HG03378 (cell line): ENCODE results near the gene DDIT4.
"Not testable (repeated sequence)": the region's sequence is repeated elsewhere in the genome, so short reads cannot be mapped to it uniquely, and the experiment has no call there.

Experiments
- ATAC-seq: cut with Tn5 transposase; IDR thresholded peaks from one replicate; pipeline ENCODE4 v1.9.1; 2021; ENCODE audit warnings: mild to moderate bottlenecking, moderate library complexity; ENCODE audit not compliant: unreplicated experiment

The DDIT4 gene

GRCh38 chr10:72273410-72274212 is at the start of gene DDIT4:
Gene DDIT4, plus strand, starts transcription at chr10:72273924. Its CDS starts 293 bp downstream, at chr10:72274217.
- peak; percentile 82 for ATAC-seq

DNA sequence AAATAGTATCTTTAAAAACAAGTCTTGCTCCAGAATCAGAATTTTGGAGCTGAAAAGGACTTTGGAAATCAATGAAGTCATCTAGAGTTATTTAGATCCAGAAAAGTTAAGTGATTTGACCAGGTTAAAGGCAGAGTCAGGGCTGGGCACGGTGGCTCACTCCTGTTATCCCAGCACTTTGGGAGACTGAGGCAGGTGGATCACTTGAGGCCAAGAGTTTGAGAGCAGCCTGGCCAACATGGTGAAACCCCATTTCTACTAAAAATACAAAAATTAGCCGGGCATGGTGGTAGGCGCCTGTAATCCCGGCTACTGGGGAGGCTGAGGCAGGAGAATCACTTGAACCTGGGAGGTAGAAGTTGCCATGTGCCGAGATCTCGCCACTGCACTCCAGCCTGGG is 49.5 kb upstream of the DDIT4 start:
- not testable (repeated sequence) for ATAC-seq

GRCh38 chr10:72226418-72227027 is 47.2 kb upstream of the DDIT4 start:
- no peak for ATAC-seq

DNA sequence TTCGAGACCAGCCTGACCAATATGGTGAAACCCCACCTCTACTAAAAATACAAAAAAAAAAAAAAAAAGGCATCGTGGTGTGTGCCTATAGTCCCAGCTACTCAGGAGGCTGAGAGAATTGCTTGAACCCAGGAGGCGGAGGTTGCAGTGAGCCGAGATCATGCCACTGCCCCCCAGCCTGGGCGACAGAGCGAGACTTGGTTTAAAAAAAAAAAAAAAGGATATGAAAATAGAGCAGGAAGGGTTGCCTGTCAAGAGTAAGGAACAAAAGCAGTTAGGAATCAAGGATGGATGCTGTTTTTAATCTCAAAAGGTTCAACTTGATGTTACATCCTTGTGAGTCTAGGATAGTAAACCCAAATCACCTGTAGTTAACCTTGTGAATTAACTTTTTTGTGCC is 45.9 kb upstream of the DDIT4 start:
- no peak for ATAC-seq

GRCh38 chr10:72228318-72228751 is 45.4 kb upstream of the DDIT4 start:
- no peak for ATAC-seq

- no peak for ATAC-seq
Observed at GRCh38 chr10:72229261-72230251, 44.2 kb upstream of the DDIT4 start.

- ATAC-seq = no peak
Observed at GRCh38 chr10:72233621-72234020, 40.1 kb upstream of the DDIT4 start.

GRCh38 chr10:72234560-72235095 is 39.1 kb upstream of the DDIT4 start:
- no peak for ATAC-seq

- ATAC-seq = no peak
Observed at GRCh38 chr10:72235544-72236279, 38.0 kb upstream of the DDIT4 start.

DNA sequence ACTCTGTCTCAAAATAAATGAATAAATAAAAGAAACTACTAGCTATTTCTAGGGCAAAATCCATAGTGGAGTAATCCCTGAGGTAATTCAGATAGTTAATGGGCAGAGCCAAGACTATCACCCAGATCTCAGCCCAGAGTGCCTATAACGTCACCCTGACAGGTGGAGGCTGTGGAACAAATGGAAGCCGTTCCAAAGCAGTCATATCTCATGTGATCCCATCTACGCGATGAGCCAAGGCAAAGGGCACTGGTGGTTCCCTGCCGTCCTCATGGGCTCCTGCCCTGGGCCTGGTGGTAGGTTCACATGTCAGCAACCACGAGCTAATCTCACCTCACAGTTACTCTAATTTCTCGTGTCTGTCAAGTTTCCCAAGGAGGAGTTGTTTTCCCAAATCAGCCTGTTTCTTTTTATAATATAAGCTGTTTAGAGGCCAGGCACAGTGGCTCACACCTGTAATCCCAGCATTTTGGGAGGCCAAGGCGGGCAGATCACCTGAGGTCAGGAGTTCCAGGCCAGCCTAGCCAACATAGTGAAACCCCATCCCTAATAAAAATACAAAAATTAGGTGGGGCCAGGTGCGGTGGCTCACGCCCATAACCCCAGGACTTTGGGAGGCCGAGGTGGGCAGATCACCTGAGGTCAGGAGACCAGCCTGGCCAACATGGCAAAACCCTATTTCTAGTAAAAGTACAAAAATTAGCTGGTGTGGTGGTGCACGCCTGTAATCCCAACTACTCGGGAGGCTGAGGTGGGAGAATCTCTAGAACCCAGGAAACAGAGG is 35.1 kb upstream of the DDIT4 start:
- ATAC-seq = no peak

DNA sequence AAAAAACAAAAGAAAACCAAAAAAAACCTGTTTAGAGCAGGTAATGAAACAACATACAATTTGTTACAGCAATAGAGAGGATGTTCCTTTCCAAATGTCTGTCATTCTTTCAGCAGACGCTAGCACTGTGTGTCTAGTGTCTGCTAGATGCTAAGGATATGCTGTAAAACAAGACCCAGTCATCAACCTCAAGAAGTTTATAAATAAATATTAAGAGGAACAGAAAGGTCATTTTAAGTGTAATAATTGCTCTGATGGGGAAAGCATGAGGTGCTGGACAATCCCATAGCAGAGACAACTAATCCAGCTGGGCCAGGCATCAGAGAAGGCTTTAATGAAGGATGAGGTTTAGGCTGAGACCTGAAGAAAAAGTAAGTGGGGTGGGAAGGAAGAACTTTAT is 34.3 kb upstream of the DDIT4 start:
- ATAC-seq = no peak

- no peak for ATAC-seq
Observed at GRCh38 chr10:72240371-72240770, 33.4 kb upstream of the DDIT4 start.

- no peak for ATAC-seq
Observed at GRCh38 chr10:72241691-72242252, 32.0 kb upstream of the DDIT4 start.

GRCh38 chr10:72242675-72243074 is 31.0 kb upstream of the DDIT4 start:
- ATAC-seq = no peak

GRCh38 chr10:72243822-72244437 is 29.8 kb upstream of the DDIT4 start:
- ATAC-seq = no peak

DNA sequence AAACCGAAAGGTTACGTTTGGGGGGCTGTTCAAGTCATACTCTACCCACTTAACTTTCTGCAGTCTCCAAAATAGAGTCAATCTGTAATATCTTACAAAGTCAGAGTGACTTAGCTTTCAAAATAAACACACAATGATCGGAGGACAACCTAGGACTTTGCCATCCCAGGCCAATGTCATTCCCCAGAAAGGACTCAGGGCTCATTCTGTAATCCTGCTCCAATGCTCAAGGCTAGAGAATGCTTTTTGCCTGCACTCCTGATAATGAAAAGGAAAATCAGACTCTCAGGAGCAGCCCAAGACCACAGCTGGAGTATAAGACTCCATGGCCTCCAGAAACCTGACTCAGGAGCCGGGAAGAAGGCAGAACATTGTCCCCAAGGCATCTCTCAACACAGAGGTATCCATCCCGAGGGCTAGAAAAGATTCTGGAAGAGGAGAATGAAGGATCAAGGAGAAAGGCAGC is 29.1 kb upstream of the DDIT4 start:
- no peak for ATAC-seq

- ATAC-seq = no peak
Observed at GRCh38 chr10:72245949-72246525, 27.7 kb upstream of the DDIT4 start.

GRCh38 chr10:72248468-72249151 is 25.1 kb upstream of the DDIT4 start:
- peak; percentile 79 for ATAC-seq
